GM18526 (cell line): ENCODE data around the gene ARHGEF12.

ENCODE experiments used
- POLR2A ChIP-seq: IDR thresholded peaks from 3 replicates; pipeline ENCODE4 v1.6.1; 2011; ENCODE audit not compliant: insufficient read length; ENCODE audit errors: extremely low read depth

Gene ARHGEF12

DNA sequence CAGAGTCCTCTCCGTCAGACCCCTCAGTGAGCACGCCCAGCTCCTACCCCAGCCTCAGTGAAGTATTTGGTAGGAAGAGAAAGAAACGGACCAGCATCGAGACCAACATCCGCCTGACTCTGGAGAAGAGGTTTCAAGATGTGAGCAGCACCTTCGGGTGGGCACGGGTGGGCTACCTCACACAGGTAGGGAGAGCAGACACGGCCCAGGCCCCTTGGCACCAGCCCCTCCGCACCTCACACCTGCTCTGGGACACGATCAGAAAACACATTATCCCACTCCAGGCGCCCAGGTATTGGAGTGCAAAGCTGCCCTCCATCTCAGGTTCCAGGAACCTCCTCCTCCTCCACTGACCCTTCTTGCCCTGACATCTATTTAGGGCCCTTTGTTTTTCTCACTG lies 28.7 kb upstream of the ARHGEF12 start:
- no peak for TF ChIP-seq POLR2A

DNA sequence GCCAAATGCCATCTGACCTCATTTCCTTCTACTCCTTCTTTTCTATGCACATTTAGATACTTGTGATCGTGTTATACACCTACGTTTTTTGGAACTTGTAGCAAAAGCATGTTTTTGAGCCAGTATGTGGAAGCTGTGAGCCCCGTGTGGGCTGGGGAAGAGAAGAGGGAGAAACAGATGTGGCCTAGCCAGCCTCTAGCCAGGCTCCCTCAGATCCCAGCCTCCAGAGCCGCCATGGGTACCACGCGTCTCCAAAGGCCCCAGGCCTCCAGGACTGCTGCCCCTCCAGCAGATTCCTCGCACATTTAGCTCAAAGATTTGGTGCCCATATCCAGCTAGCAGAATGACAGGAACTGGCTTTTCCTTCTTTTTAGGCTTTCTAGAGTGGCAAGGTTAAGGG lies 28.1 kb upstream of the ARHGEF12 start:
- no peak for TF ChIP-seq POLR2A

DNA sequence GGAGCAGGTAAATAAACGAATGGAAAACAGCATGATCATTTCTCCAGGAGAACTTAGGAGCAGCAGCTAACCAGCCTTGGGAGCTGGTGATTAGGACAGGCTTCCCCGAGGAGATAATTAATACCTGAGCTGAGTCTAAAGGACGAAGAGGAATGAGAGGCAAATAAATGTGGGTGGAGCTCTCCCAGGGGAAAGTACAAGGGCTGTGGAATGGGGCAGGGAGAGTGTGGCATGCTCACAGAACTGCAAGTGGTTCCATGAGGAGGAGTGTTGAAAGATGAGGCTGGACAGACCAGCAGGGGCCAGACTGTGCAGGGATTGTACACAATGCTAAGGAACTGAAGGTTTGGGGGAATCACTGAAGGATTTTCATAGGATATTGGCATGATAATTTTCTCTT lies 25.3 kb upstream of the ARHGEF12 start:
- TF ChIP-seq POLR2A = no peak

DNA sequence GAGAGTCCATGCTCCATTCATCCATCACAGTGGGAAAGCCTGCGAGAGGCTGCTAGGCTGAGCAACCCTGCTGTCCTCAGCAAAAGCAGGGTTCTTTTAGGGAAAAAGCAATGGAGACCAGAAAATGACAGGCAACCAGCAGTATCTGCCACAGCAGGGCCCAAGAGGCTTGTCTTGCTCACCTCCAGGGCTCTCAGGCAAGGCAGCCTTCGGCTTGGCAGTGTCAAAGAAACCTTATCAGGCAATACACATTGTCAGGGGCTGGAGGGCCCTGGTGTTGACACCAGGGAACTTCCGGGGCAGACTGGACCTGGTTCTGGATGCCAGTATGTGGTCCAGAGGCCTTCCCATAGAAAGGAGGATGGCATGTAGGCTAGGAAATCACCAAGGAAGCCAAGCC lies 21.4 kb upstream of the ARHGEF12 start:
- no peak for TF ChIP-seq POLR2A

DNA sequence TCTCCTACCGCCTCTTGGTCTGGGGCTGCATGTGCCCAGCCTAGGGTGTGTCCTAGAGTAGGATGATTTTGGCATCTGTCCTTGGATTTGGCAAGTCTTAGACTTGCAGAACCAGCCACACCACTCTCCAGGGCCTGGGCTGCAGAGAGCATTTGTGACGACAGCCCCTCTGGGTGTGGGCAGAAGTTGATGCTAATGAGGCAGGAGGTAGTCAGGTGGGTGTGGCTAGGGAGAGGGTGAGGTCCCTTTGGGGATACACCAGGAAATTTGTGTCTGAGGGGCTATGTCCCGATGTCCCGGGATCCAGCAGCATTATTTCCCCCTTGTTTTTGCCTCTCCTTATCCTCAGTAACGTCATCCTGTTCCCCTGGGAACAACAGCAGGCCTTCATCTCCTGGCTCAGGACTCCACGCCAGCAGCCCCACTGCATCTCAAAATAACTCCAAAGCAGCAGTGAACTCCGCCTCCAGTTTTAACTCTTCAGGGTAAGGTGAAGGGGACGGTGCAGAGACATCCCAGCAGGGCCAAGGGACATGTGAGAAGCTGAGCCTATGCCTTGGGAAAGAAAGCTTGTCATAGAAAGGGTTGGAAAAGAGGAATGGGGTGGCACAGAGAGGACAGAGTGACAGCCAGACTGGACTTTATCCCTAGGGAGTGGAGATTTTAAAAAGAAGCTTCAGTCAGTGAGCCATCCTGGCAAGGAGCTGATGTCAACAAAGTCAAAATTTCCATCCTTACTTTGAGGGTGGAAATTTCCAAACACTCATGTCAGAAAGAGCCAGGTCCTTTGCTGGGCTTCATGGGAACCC lies 19.1 kb upstream of the ARHGEF12 start:
- TF ChIP-seq POLR2A = no peak

DNA sequence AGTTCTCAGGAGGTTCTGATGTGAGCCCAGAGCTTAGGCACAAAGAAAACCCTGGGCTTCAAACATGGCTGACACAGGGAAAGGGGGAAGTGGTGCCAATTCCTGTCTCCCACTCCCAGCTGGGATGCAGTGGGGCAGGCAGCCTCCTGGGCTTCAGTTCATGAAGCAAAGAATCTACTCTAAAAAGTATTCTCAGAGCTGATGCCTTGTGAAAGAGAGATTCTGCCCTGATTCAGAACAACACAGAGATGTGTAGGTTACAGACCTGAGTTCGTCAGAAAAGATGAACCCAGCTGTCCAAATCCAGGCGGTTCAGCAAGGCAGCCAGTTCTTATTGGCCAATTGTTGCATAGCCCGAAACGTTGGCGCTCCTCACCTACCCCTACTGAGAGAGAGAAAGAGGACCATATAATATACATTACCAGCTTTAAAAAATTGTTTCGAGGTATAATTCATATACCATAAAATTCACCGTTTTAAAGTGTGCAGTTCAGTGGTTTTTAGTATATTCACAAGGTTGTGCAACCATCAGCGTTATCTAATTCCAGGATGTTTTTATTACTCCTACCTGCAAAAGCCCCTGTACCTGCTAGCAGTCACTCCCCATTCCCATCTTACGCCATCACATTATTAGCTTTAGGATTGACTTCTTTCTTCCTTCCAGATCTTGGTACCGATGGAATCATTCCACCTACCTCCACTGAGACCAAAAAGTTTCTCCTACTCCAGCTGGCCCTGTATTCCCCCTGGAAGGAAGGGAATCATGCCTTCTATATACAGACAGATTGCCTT lies 18.3 kb upstream of the ARHGEF12 start:
- no peak for TF ChIP-seq POLR2A

DNA sequence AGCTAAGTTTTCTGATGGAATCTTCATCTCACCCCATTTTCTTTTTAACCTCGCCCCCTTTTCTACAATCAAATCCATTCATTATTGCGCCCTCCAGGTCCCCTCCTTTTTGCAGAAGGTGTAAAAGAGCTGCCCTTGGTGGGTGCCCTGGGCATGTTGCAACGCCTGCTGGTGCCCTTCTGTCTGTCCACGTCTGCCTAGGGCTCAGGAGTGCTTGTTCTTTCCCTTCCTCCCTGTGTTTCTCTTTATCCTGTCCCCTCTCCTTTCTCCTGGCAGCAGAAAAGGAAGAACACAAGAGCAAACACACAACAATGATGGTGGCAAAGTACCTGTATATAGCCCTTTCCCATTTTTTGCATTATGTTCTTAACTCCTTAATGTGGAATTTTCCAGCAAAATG lies 17.3 kb upstream of the ARHGEF12 start:
- no peak for TF ChIP-seq POLR2A

DNA sequence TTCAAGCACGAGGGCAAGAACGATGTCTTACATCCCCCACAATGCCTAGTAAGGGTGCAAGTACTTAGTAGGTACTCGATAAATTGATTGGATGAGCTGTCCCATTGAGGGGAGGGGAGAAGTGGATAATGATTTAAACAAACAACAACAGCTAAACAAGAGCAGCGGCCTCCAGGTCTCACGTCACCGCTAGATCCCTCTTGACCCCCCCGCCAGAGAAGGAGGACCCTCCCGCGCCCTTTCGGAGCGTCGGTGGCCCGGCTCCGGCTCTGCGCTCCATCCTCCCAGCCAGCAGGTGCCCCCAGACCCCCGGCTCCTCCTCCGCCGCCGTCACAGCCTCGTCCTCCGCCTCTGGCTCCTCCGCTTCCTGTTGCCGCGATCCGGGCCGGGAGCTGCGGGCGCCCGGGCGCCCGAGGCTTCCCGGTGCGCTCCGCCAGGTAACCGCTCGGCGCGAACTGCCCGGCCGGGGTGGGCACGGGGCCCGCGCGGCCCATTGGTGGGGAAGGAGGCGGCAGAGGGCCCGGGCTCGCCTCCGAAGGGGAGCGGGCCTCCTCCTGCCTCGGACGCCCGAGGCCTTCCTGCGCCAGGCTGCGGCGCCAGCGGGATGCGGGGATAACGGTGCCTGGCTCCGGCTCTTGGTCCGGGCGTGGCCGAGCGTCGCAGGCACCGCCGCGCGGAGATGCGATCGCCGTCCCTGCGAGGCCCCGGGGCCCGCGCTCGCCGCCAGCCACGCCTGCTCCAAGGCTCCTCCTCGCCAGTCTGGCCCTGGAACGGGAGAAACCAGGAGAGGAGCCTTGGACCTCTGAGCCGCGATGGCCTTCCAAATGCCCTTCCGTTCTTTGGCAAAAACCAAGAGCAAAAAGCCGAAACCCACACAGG lies 11.0 kb upstream of the ARHGEF12 start, which contains the start of gene TLCD5:
TLCD5 (plus strand) TSS at position 368 of the 879 bp plus-strand sequence. CDS start 2,143 bp downstream, outside the sequence.
- TF ChIP-seq POLR2A = no peak

DNA sequence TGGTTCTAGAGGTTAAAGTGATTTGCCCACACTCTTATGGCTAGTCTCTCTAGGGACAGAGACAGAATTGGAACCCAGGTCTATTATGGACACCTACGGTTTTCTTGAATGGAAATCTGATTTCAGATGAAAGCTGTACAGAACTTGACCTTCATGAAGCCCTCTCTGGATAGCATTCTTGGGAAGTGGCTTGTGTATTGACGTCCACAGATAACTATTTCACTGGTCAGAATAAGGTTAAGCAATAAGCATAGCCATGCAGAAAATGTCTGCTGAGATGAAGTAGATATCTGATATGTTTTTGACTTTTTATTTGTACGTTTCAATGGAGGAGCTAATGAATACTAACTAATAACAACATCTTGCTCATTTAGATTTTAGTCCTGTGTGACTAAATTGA lies 10.0 kb upstream of the ARHGEF12 start:
- no peak for TF ChIP-seq POLR2A

DNA sequence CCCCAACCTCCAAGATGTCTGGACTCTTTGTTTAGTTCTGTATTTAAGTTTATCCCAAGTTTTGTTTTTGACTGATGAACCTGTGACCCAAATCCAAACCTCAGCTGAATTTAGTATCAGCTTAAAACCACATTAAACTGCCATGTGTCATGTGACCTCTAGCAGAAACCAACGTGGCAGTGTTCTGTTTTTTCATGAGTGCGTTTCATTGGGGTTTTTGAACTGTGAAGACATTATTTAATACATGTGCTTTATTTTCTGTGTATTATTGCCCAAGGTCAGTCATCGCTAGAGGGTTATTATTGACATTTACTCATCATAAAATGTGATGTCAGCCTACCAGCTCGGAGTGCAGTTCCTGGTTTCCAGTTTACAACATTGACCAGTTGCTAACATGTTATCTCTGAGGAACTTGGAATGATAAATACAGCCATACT lies 9.3 kb upstream of the ARHGEF12 start:
- TF ChIP-seq POLR2A = no peak

DNA sequence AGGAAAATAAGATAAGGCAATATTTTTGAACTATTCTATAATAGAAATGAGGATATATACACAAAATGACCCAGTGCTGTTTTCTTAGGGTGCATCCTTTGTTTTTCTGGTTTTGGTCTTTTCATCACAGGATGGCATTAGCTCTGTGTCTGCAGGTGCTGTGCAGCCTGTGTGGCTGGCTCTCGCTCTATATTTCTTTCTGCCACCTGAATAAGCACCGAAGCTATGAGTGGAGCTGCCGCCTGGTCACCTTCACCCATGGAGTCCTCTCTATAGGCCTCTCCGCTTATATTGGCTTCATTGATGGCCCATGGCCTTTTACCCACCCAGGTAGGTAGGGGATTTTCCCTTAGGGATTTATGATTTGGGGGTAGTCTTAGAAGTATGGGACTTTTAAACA lies 8.9 kb upstream of the ARHGEF12 start:
- TF ChIP-seq POLR2A = no peak

DNA sequence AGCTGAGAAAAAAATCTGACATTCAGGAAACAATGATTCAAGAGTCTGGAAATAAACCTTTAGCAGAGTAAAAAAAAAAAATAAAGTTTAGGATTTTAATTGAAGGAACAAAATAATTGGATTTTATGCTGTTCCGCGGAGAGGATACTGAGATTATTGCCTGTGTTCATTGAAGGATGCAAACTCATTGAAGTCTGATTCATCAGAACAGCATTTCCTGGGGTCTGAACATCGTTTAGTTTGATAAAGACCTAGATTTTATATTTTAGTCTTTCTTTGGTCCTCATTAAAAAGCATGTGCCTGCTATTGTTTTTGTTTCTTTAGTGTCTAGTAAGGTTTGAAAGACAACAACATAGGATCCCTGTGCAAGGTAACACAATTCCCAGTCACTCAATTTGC lies 6.7 kb upstream of the ARHGEF12 start:
- no peak for TF ChIP-seq POLR2A

DNA sequence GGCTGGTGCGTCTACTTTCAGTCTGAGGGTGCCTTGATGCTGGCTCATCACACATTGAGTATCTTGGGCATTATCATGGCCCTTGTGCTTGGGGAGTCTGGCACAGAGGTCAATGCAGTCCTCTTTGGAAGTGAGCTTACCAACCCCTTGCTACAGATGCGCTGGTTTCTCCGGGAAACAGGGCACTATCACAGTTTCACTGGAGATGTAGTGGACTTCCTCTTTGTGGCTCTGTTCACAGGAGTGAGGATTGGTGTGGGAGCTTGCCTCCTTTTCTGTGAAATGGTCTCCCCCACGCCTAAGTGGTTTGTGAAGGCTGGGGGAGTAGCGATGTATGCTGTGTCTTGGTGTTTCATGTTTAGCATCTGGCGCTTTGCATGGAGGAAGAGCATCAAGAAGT lies 6.2 kb upstream of the ARHGEF12 start:
- no peak for TF ChIP-seq POLR2A

DNA sequence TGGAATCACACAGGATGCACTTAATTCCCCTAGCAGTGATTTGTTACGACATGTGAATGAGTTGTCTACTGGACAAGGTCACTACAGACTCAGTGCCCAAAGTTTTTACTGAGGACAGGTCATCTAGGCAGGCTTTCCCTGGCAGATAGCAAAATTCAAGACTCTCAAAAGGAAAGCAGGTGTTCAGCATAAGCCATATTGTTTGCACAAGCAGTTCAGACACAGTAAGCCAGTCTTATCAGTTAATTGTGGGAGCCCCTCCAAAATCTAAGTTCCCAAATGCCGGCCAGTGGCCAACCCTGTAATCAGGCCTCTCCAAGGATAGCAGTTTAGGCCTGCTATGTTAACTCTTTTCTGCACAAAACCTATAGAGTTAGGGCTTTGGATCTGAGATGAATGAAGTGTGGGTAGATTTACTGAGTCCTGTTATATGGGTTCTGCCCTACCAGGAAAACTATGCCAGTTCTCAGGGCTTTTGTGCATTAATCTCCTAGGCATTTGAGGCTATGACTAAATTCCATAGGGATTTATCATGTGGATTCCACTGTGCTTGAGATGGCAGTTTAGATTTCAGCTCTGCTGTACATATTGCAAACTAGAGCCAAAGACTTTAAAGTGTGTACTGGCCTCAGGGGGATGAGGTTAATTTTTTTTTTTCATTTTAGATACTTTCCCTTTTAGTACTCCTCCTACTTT lies 4.8 kb upstream of the ARHGEF12 start:
- no peak for TF ChIP-seq POLR2A
